Fibroblast of the aortic adventitia (primary cell): ENCODE data around the gene CEP152. TPM values are rescaled to one million over a fixed set of nuclear protein-coding genes. Genes with fewer than 3 reads are reported as not detected.
"Not testable (repeated sequence)": the region's sequence is repeated elsewhere in the genome, so short reads cannot be mapped to it uniquely, and the experiment has no call there.

Experiments
- DNase-seq: peaks from one replicate; pipeline ENCODE4 v3.0.0-alpha.2; 2010; ENCODE audit warnings: low read depth
- H3K4me3 ChIP-seq: 2 replicates; pipeline ENCODE4 v1.5.1; 2011; ENCODE audit warnings: low read depth, mild to moderate bottlenecking, control low read depth, low read length, moderate library complexity
- total RNA-seq: library from RNA; depleted of rRNA; stranded (reverse); fragments of >200 nt; gene quantifications from 2 replicates; pipeline ENCODE4 v1.2.3, GENCODE V29; 2012; ENCODE audit warnings: low replicate concordance
- TF ChIP-seq, protein P1 (sequence below): IDR thresholded peaks from 2 replicates; pipeline ENCODE4 v1.5.1; 2011; ENCODE audit warnings: mild to moderate bottlenecking, low read length, control low read depth, inconsistent platforms; ENCODE audit not compliant: insufficient read depth

Gene CEP152, protein sequence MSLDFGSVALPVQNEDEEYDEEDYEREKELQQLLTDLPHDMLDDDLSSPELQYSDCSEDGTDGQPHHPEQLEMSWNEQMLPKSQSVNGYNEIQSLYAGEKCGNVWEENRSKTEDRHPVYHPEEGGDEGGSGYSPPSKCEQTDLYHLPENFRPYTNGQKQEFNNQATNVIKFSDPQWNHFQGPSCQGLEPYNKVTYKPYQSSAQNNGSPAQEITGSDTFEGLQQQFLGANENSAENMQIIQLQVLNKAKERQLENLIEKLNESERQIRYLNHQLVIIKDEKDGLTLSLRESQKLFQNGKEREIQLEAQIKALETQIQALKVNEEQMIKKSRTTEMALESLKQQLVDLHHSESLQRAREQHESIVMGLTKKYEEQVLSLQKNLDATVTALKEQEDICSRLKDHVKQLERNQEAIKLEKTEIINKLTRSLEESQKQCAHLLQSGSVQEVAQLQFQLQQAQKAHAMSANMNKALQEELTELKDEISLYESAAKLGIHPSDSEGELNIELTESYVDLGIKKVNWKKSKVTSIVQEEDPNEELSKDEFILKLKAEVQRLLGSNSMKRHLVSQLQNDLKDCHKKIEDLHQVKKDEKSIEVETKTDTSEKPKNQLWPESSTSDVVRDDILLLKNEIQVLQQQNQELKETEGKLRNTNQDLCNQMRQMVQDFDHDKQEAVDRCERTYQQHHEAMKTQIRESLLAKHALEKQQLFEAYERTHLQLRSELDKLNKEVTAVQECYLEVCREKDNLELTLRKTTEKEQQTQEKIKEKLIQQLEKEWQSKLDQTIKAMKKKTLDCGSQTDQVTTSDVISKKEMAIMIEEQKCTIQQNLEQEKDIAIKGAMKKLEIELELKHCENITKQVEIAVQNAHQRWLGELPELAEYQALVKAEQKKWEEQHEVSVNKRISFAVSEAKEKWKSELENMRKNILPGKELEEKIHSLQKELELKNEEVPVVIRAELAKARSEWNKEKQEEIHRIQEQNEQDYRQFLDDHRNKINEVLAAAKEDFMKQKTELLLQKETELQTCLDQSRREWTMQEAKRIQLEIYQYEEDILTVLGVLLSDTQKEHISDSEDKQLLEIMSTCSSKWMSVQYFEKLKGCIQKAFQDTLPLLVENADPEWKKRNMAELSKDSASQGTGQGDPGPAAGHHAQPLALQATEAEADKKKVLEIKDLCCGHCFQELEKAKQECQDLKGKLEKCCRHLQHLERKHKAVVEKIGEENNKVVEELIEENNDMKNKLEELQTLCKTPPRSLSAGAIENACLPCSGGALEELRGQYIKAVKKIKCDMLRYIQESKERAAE (N-terminal part only)
- total RNA-seq: 11.1 and 14.4 TPM in 2 replicates

DNA sequence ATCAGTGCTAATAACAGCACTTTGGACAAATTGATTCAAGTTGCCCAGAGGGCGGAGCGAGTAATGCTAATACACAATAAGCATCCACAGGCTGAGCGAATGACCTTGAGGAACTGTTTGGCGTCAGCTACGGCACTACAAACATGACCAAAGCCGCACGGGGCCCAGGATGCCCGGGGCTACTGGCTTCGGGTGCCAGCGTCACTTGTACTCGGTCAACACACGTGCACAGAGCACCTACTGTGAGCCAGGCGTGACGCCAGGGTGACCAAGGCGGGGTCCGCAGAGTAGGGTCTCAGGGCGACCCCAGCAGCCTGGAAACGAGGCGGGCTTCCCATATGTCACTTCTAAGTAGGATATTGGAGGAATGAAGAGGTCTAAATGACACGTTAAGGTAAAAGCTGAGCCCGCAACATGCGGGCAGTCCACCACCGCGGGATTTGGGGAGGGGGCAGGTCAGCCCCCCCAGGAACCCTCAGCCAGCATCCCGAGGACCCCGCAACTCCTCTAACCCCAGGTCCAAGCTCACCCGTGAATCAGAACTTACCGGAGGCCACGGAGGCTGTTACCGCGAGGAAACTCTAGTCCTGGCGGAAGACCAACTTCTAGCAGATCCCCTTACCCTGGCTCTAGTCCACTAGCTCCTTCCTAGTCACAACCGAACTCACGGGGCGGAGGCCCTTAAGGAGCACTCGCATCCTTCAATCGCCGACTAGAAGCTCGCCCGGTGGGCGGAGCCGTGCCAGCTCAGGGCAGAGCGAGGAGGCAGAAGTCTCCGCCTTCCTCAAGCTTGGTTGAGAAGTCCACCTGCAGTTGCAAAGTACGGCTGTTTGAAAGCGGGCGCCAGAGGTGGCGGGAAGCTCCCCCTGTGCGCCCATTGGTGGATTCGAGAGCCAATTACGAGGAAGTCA lies at the start of gene CEP152:
CEP152 (minus strand) TSS at position 656 of the 911 bp plus-strand sequence. CDS start 5,420 bp downstream, outside the sequence.
- DNase-seq: peak; percentile 99
- H3K4me3 ChIP-seq: peak within 1 kb of the TSS; percentile 84
- TF ChIP-seq, protein P1, sequence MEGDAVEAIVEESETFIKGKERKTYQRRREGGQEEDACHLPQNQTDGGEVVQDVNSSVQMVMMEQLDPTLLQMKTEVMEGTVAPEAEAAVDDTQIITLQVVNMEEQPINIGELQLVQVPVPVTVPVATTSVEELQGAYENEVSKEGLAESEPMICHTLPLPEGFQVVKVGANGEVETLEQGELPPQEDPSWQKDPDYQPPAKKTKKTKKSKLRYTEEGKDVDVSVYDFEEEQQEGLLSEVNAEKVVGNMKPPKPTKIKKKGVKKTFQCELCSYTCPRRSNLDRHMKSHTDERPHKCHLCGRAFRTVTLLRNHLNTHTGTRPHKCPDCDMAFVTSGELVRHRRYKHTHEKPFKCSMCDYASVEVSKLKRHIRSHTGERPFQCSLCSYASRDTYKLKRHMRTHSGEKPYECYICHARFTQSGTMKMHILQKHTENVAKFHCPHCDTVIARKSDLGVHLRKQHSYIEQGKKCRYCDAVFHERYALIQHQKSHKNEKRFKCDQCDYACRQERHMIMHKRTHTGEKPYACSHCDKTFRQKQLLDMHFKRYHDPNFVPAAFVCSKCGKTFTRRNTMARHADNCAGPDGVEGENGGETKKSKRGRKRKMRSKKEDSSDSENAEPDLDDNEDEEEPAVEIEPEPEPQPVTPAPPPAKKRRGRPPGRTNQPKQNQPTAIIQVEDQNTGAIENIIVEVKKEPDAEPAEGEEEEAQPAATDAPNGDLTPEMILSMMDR: no peak

DNA sequence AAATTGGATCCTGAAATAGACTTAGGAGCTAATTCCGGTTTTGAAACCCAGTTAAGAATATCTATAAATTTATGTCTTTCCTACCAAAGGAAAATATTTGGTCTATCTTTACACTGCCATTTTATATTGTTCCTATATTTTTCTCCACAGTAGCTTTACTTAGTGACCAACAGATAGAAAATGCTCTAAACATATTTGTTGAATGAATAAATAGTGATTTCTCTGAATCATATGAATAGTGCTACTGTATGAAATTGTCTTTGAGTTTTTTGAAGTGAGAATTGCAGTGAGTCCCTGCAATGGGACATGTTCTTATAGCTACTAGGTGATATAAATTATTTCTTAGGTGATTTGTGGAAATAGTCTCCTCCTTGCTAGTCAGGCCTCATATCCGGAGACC lies 48.6 kb upstream of the CEP152 start:
- DNase-seq: no peak
- H3K4me3 ChIP-seq: no peak overlapping the region
- TF ChIP-seq, protein P1: no peak

DNA sequence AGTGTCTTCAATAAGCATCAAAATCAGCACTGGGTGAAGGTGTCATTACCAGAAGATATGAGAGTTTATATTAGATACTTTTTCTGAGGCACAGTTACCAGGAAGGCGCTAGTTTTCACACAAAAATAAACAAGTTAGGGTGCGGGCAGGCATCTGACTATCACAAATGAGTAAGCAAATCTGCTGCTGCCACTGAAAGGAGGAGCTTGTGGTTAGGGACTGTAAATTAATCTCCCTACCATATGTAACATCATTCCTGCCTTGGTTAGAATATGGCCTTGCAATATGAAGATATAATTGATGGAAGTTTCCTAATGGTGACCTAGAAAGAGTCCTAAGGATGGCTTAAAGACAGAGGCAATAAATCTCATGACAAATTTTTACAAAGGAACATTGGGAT lies 47.5 kb upstream of the CEP152 start:
- H3K4me3 ChIP-seq: no peak overlapping the region
- DNase-seq: peak; percentile 35
- TF ChIP-seq, protein P1: no peak

DNA sequence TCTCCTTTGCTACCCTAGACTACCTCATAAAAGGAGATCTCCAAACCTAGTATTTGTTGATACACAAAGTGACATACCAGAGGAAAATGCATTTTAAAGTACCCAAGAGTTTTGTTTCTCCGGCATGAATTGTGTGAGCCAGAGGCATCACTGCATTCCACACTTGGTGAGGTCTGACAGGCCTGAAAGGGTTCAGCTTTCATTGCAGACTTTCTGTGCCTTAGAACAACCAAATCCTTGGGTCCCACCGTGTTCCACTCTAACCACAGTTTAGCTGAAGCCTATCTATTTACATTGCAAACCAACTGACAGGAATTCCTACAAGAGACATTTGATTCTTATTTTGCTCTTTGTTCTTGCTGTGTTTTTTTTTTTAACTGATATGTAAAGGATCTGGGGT lies 46.1 kb upstream of the CEP152 start:
- peak; percentile 47 for DNase-seq
- H3K4me3 ChIP-seq: no peak overlapping the region
- TF ChIP-seq, protein P1: no peak

DNA sequence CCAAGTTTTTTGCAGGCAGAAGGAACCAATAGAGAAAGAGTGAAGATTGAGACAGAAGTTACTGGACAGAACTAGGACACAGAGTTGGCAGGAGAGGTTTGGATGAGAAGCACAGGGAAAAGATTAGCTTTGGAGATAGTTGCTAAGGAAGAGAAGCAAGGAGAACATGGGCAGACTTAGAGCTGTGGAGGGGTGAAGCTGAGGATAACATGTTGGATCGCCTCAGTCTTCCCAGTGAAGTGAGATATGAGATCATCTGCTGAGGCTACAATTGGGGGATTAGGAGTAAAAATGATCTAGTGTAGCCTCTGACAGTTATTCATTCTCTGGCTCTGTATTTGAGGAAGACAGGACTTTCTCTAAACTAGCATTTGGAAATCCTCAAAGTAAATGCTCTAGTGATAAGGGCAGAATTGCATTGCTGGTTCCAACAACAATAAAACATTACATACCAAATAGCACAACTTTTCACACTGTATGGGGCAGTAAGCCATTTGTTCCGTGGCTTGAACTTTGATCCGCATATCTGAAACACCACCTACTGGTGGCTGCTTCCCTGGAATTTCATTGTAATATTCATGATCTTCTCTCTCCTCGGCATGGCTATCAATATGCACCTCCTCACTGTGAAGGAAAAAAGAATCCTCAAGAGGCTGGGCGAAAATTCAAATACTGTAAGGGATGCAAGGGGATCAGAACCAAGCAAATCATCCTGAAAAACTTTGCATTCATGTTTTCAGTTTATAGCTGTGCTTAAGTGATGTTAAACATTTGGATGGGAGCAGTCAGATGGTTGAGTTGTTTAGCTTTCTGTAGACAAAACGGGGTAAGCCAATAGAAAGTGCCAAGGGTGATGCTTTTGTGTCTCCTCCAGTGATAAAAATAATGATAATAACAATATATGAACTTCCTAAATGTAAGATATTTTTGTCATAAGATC lies 44.9 kb upstream of the CEP152 start:
- TF ChIP-seq, protein P1: peak; percentile 64
- DNase-seq: peak; percentile 95
- no peak overlapping the region for H3K4me3 ChIP-seq

DNA sequence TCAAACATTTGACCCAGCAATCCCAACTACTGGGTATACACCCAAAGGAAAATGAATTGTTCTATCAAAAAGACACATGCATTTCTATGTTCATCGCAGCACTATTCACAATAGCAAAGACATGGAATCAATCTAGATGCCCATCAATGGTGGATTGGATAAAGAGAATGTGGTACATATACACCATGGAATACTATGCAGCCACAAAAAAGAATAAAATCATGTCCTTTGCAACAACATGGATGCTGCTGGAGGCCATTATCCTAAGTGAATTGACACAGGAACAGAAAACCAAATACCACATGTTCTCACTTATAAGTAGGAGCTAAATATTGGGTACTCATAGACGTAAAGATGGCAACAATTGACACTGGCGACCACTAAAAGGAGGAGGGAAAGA lies 43.6 kb upstream of the CEP152 start:
- not testable (repeated sequence) for H3K4me3 ChIP-seq, DNase-seq
